Amniotic stem cell (primary cell): Measurements from ENCODE around the gene PPP1R9B.

ENCODE experiments used
- DNase-seq: peaks from one replicate; lab custom pipeline; 2025; lab: John Stamatoyannopoulos, UW

Gene PPP1R9B

GRCh38 chr17:50155115-50155819, 4.8 kb upstream of the PPP1R9B start:
- DNase-seq, result no peak

DNA sequence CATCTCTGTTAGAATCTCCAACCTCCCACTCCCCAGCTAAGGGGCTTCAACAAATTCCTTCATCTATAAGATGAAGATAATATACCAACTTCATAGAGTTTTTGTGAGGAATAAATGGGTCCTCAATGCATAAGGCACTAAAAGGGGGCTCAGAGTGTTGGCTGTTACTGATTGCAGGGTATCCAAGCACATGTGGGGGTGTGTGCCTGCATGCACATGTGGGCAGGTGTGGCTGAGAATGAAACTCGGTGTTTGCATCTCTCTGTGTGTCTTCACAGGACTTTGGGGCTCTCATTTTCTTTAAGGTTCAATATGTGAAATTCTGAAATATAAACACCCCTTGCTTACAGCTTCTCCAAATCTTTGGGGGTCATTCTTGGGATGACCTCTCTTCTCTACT, 4.1 kb upstream of the PPP1R9B start:
- DNase-seq, result no peak

GRCh38 chr17:50153650-50154575, 3.4 kb upstream of the PPP1R9B start:
- no peak for DNase-seq

DNA sequence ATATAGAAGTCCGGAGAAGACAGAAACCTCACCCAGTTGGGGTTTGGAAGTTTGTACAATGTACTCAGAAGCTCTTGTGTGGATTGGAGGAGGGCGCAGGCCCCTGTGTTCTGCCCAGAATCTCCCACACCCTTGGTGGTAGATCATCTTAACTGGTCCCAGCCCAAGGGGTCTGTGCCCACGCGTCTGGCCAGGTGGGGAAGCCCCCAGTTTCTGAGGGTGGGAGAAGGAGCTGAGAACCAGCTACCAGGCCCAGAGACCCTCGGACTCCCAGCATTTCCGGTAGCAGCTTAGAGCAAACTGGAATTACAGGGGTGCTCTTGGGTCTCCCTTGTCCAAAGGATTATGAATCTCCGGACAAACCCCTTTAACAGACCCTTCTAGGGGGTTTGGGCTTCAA, 2.3 kb upstream of the PPP1R9B start:
- DNase-seq, result no peak

DNA sequence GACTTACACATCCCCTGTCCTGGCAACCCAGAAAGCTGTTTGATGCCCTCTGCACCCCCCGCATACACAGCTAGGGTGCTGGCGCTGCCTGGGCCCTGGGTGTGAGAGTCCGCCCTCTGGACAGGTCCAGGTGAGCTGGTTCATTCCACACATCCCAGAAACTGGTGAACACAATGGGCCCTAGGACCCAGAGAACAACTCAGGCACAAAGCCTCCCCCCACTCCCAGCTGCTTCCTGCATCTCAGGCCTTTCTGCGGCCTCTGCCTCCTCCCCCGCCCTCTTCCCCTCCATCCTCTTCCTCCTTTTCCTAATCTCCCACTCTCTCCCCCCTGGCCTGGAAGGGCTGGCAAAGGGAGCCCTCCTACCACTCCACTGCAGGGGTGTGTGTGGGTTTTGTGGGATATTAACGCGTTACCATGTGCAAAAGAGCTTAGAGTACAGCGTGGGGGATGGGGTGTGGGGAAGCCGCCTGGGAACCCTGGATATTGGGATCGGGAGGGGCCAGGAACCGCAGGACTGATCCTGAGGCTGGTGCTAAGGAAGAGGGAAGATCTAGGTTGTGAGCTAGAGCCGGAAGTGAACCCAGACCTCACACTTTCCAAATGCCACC, 1.6 kb upstream of the PPP1R9B start:
- peak; percentile 60 for DNase-seq

GRCh38 chr17:50151041-50151936, 812 bp upstream of the PPP1R9B start:
- peak; percentile 82 for DNase-seq

GRCh38 chr17:50149417-50150353, 792 bp downstream of the PPP1R9B start:
- no peak for DNase-seq

DNA sequence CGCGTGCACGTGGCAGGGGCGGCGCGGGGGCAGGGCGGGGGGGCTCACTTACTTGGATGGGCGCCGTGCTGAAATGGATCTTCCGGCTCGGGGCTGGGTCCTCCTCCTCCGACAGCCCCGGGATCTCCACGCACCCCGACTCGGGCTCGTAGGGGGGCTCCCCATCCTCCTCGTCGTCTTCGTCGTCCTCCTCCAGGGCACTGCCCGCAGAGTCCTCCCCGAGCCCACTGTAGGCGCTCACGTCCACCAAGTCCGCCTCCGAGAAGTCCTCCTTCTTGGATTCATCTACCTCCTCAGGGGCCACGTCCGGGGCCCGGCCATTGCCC, 1.4 kb downstream of the PPP1R9B start:
- DNase-seq, result no peak

- no peak for DNase-seq
Measured at GRCh38 chr17:50148226-50149090, 2.0 kb downstream of the PPP1R9B start.

- no peak for DNase-seq
Measured at GRCh38 chr17:50147841-50148225, 2.6 kb downstream of the PPP1R9B start.

GRCh38 chr17:50146927-50147665, 3.4 kb downstream of the PPP1R9B start:
- no peak for DNase-seq

- no peak for DNase-seq
Measured at GRCh38 chr17:50146230-50146926, 4.1 kb downstream of the PPP1R9B start.

- no peak for DNase-seq
Measured at GRCh38 chr17:50145532-50146229, 4.8 kb downstream of the PPP1R9B start.

DNA sequence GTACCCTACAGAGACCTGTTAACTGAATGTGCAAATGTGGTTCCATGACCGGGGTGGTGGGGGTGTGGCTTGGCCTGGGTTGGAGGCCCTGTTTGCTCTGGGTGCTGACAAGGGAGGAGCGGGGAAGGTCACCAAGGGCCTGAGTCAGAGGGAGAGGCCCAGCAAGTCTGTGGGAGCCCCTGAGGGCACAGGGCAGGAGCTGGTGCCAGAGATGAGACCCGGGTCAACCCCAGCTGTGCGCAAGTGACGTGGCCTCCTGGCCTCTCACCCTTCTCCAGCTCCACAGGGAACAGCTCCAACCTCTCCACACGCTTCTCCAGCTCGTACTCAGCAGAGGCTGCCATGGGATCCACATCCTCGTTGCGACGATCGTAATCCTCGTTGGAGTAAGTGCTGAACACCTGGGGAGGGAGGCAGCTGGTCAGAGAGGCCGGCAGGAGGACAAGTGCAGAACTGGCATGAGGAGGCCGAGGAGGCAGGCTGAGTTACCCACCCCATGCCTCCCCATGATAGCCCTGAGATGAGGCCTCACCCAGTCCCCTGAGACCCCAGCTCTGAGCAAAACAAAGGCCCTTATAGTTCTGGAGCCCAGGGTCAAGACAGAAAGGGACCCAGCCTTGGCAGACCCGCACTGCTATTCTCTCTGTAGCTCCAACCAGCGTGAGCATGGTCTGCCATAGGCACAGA, 5.5 kb downstream of the PPP1R9B start:
- DNase-seq, result no peak

DNA sequence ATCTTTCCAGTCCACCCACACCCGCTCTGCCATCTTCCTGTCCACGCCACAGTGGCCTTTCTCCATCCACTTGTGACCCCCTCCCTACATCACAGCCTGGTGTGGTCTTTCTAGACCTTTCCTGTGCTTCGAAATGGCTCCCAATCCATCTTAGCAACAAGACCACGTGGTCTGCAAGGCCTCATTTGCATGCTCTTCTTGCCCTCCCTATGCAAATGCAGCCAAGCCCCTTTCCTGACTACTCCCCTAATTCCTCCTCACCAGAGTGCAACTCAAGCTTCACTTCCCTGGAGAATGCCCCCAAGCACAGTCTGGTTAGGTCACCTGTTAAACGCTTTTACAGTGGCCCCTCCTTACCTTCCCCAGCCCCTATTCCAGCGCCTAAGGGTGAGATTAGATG, 6.1 kb downstream of the PPP1R9B start:
- no peak for DNase-seq

DNA sequence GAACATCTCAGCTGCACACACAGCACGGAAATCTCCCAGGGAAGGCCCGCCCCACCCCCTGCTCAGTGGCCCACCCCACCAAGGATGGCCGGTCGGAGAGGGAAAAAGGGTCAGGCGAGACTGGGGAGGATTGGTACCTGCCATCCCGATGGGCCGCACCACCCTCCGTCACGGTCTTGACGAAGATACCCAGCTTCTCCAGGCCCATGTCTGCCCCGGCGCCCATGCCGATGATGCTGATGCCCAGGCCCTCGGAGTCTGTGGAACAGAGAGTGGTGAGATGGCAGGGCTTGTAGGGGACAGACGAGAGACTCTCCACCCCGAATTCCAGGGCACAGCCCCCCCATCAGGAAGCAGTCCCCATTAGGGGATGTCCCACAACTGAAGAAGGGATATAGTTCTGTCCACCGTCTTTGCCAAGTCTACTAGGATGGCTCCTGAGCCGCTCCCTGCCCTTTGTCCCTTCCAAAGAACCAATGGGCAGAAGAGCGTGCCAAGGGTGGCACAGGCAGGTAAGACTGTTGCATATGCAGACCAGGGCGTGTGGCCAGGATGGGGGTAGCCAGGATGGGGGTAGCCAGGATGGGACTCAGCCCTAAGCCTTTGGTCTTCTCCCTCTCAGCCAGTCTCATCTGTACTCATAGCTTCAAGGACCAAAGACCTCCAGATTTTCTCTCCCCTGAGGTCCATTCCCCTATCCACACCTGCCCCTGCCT, 6.9 kb downstream of the PPP1R9B start:
- DNase-seq, result no peak

DNA sequence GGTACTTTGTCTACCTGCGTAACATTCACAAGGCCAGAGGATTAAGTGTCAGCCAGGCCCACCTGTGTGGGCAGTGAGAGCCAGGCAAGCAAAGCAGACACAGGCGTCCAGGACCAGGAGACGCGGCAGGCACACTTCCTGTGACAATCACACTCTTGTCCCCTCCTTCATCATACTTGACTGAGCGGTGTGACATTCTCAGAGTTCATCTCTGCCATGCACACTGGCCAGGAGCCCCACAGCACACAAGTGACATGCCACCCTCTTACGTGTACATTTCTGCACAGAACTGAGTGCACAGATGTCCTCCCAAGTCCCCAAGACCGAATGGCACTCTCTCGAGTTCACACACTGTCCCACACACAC, 8.7 kb downstream of the PPP1R9B start:
- no peak for DNase-seq
